Measurements from ENCODE around the gene ABI3BP. TPM values are rescaled to one million over a fixed set of nuclear protein-coding genes. Genes with fewer than 3 reads are reported as not detected.

Gene ABI3BP
- total RNA-seq, 1 experiment from 2014 or later, result 3.1 TPM

DNA sequence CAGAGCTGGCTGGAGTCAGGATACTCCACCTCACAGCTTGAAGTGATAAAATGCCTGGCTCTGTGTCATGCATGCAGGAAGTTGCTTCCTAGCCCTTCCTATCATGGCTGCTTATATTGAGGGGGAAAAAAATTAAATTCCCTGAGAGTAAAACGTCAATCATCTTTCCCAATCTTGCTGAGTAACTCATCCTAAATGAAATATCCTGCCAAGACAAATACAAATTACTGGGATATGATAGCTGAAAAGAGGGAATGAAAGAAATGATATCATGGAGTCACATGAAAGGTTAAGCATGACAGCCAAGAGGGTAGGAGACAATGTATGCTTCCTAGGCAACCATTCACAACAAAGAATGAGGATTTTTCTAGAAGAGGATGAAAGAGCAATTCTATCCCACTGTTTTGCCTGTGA is 110.6 kb downstream of the ABI3BP start:
- intact Hi-C loops (cut with micrococcal nuclease), result no loop called here
- CTCF ChIA-PET, result no interaction called here
- BruUV-seq (replicated peaks), result no TSS peak
- peak; percentile 52 for DNase-seq (ENCODE audit: unreplicated experiment)
- TF ChIP-seq, protein P1, sequence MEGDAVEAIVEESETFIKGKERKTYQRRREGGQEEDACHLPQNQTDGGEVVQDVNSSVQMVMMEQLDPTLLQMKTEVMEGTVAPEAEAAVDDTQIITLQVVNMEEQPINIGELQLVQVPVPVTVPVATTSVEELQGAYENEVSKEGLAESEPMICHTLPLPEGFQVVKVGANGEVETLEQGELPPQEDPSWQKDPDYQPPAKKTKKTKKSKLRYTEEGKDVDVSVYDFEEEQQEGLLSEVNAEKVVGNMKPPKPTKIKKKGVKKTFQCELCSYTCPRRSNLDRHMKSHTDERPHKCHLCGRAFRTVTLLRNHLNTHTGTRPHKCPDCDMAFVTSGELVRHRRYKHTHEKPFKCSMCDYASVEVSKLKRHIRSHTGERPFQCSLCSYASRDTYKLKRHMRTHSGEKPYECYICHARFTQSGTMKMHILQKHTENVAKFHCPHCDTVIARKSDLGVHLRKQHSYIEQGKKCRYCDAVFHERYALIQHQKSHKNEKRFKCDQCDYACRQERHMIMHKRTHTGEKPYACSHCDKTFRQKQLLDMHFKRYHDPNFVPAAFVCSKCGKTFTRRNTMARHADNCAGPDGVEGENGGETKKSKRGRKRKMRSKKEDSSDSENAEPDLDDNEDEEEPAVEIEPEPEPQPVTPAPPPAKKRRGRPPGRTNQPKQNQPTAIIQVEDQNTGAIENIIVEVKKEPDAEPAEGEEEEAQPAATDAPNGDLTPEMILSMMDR (IDR thresholded peaks at IDR 0.05; ENCODE audit: unreplicated experiment), result no peak
- H3K27me3 Mint-ChIP-seq (ENCODE audit: insufficient read depth, unreplicated experiment), result no peaks in the 10 kb centered on the region
- H3K4me1 Mint-ChIP-seq (ENCODE audit: insufficient read depth, unreplicated experiment), result peaks cover 6% of the 10 kb centered on the region
- H3K4me3 Mint-ChIP-seq (ENCODE audit: unreplicated experiment), result no peak overlapping the region
- H3K9me3 Mint-ChIP-seq (ENCODE audit: unreplicated experiment), result no peaks in the 10 kb centered on the region
- peak overlapping the region; percentile 50 for H3K27ac Mint-ChIP-seq (ENCODE audit: low read depth, unreplicated experiment)
- no peaks in the 10 kb centered on the region for H3K36me3 Mint-ChIP-seq (ENCODE audit: insufficient read depth, unreplicated experiment)
- POLR2A ChIA-PET, result no interaction called here

DNA sequence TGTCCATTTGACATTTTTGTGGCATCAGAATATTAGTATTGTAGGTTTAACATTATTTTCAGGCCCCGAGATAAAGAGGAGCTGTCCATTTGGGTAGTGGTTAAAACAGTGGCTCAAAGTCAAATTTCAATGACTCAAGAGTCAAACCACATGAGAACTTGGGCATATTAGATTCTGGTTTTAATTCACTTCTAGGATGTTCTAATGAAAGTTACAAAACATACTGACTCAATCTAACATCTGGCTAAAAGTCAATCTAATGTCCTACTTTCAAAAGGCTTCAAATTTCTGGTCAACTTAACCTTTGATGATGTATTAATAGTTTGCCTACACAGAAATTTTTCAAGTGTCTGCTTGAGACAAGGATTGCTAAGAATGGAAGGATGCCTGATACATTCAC is 112.4 kb downstream of the ABI3BP start:
- no peak overlapping the region for H3K4me3 Mint-ChIP-seq (ENCODE audit: unreplicated experiment)
- no peaks in the 10 kb centered on the region for H3K36me3 Mint-ChIP-seq (ENCODE audit: insufficient read depth, unreplicated experiment)
- no peak overlapping the region for H3K27ac Mint-ChIP-seq (ENCODE audit: low read depth, unreplicated experiment)
- no TSS peak for BruUV-seq (replicated peaks)
- H3K9me3 Mint-ChIP-seq (ENCODE audit: unreplicated experiment), result no peaks in the 10 kb centered on the region
- ChIA-PET POLR2A (interaction anchor here (0.8 kb wide), 1 partner anchor 168 kb away, joined by 3 read pairs; no protein-coding TSS in a partner anchor), CTCF (interaction anchor here (0.6 to 0.8 kb wide), 2 partner anchors 103 to 289 kb away, joined by 3 to 8 read pairs; no protein-coding TSS in a partner anchor)
- no peaks in the 10 kb centered on the region for H3K27me3 Mint-ChIP-seq (ENCODE audit: insufficient read depth, unreplicated experiment)
- peaks cover 6% of the 10 kb centered on the region for H3K4me1 Mint-ChIP-seq (ENCODE audit: insufficient read depth, unreplicated experiment)
- intact Hi-C loops (cut with micrococcal nuclease), result no loop called here
- no peak for DNase-seq (ENCODE audit: unreplicated experiment)
- TF ChIP-seq, protein P1 (IDR thresholded peaks at IDR 0.05; ENCODE audit: unreplicated experiment), result no peak

DNA sequence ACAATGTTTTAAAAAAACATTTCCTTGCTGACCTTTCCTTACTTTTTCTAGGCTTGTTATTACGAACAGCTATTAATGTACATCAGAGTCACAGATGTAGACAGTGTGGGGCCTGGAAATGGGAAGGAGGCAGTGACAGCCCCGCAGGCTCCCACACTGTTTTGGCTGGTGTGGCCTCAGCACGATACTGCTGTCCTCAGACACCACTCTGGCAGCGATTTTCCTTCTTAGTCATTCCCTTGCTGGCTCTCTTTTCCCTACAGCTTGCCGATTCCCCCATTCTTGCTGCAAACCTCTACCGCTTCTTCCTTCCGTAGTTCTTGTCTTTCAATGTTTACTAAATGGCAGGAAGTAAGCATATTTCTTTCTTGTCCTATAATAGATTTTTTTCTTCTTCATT is 113.1 kb downstream of the ABI3BP start:
- H3K36me3 Mint-ChIP-seq (ENCODE audit: insufficient read depth, unreplicated experiment), result no peaks in the 10 kb centered on the region
- TF ChIP-seq, protein P1 (IDR thresholded peaks at IDR 0.05; ENCODE audit: unreplicated experiment), result no peak
- H3K4me3 Mint-ChIP-seq (ENCODE audit: unreplicated experiment), result no peak overlapping the region
- no peaks in the 10 kb centered on the region for H3K9me3 Mint-ChIP-seq (ENCODE audit: unreplicated experiment)
- CTCF ChIA-PET, result interaction anchor here (0.6 kb wide), 1 partner anchor 274 kb away, joined by 3 read pairs; no protein-coding TSS in a partner anchor
- no peak for DNase-seq (ENCODE audit: unreplicated experiment)
- H3K27ac Mint-ChIP-seq (ENCODE audit: low read depth, unreplicated experiment), result no peak overlapping the region
- intact Hi-C loops (cut with micrococcal nuclease), result no loop called here
- H3K27me3 Mint-ChIP-seq (ENCODE audit: insufficient read depth, unreplicated experiment), result no peaks in the 10 kb centered on the region
- H3K4me1 Mint-ChIP-seq (ENCODE audit: insufficient read depth, unreplicated experiment), result peaks cover 6% of the 10 kb centered on the region
- POLR2A ChIA-PET, result no interaction called here
- no TSS peak for BruUV-seq (replicated peaks)

DNA sequence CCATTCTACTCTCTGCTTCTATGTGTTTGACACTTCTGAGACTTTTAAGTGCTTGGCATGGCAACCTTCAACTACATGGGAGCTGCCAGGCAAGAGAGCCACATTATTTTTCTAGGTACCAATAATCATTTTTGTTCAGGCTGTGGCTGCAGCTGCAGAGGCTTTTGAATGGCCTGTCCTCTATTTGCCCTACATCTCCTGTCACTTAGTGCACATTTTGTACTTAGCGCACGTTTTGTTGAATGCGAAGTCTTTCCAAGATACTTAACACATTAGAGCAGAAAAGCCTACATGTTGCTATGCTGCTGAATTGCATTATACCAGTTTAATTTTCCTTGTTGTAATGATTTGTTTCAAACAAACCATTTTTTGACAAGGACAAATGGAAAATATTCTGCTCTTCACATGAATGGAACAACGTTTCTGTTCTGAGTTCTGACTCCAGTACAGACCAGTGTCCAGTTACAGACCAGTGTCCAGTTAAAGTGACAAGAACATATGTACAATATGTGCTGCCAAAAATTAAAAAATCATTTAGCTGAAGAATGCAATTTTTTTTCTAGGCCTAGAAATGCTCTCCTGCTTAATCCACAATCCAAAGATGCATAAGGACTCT is 113.9 kb downstream of the ABI3BP start:
- intact Hi-C loops (cut with micrococcal nuclease), result no loop called here
- POLR2A ChIA-PET, result interaction anchor here (0.7 kb wide), 1 partner anchor 769 kb away, joined by 3 read pairs; no protein-coding TSS in a partner anchor
- TF ChIP-seq, protein P1 (IDR thresholded peaks at IDR 0.05; ENCODE audit: unreplicated experiment), result no peak
- no TSS peak for BruUV-seq (replicated peaks)
- H3K4me1 Mint-ChIP-seq (ENCODE audit: insufficient read depth, unreplicated experiment), result peaks cover 6% of the 10 kb centered on the region
- CTCF ChIA-PET, result interaction anchor here (1.4 kb wide), 1 partner anchor 277 kb away, joined by 4 read pairs; no protein-coding TSS in a partner anchor
- H3K36me3 Mint-ChIP-seq (ENCODE audit: insufficient read depth, unreplicated experiment), result no peaks in the 10 kb centered on the region
- no peak overlapping the region for H3K4me3 Mint-ChIP-seq (ENCODE audit: unreplicated experiment)
- DNase-seq (ENCODE audit: unreplicated experiment), result no peak
- H3K27me3 Mint-ChIP-seq (ENCODE audit: insufficient read depth, unreplicated experiment), result no peaks in the 10 kb centered on the region
- H3K9me3 Mint-ChIP-seq (ENCODE audit: unreplicated experiment), result no peaks in the 10 kb centered on the region
- no peak overlapping the region for H3K27ac Mint-ChIP-seq (ENCODE audit: low read depth, unreplicated experiment)
